Stimulated activated CD4-positive, alpha-beta T cell treated with anti-CD3 and anti-CD28 coated beads, Interleukin-1b, Interleukin-23, amount 100 ng/mL, for 48 hours (primary cell): ENCODE results near the gene PTGER1.
"Not testable (repeated sequence)": the region's sequence is repeated elsewhere in the genome, so short reads cannot be mapped to it uniquely, and the experiment has no call there.

Experiments
- DNase-seq: peaks from one replicate; pipeline ENCODE4 v3.0.0-alpha.2; 2020

The PTGER1 gene, protein sequence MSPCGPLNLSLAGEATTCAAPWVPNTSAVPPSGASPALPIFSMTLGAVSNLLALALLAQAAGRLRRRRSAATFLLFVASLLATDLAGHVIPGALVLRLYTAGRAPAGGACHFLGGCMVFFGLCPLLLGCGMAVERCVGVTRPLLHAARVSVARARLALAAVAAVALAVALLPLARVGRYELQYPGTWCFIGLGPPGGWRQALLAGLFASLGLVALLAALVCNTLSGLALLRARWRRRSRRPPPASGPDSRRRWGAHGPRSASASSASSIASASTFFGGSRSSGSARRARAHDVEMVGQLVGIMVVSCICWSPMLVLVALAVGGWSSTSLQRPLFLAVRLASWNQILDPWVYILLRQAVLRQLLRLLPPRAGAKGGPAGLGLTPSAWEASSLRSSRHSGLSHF

DNA sequence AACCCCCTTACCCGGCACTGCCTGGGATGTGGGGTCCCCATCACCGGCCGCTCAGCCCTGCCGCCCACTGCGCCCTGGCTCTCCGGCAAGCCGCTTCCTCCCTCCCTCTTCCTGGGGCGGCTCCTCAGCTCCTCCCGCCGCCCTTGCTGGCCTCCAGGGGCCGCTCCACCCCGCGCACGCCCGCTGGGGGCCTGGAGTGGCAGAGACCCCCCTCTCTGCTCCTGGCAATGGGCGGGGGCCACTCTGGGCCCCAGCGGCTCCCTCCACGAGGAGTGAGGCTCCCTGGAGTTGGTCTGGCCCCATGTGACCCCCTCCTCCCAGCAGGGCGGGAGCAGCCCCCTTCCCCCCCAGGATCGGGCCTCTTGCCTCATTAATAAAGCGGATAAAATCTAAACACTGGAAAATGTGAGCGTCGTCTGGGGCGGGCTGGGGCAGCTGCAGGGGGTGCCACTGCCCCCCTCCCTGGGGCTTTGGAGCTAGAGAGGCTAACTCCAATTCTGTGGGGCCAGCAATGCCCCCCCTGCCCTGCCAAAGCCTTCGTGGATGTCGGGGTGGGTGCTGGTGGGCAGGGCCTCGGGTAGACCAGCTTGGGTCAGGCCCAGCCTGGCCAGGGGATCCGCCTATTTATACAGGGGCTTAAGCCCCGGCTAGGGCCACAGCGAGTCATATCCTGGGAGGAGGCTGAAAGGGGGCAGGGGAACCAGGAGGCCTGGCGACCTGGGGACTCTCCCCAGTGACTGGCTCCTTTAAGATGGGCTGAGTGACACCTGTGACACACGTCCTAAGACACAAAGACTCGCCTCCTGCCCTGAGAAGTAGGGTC, at the start of gene PTGER1:
TSS of gene PTGER1 (minus strand) at position 104 of the 823 bp plus-strand sequence. CDS start 1,034 bp downstream, outside the sequence.
- DNase-seq, result peak; percentile 67

DNA sequence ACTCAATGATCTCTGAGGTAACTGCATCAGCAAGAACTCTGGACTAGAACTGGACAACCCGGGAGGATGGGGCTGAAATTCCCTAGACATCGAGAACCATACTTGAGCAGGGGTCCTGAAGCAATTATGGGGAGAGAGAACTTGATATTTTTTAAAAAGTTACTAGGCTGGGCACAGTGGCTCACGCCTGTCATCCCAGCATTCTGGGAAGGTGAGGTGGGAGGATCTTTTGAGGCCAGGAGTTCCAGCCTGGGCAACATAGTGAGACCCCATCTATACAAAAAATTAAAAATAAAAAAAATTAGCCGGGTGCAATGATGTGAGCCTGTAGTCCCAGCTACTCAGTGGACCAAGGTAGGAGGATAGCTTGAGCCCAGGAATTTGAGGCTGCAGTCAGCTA, 45.4 kb upstream of the PTGER1 start:
- no peak for DNase-seq

DNA sequence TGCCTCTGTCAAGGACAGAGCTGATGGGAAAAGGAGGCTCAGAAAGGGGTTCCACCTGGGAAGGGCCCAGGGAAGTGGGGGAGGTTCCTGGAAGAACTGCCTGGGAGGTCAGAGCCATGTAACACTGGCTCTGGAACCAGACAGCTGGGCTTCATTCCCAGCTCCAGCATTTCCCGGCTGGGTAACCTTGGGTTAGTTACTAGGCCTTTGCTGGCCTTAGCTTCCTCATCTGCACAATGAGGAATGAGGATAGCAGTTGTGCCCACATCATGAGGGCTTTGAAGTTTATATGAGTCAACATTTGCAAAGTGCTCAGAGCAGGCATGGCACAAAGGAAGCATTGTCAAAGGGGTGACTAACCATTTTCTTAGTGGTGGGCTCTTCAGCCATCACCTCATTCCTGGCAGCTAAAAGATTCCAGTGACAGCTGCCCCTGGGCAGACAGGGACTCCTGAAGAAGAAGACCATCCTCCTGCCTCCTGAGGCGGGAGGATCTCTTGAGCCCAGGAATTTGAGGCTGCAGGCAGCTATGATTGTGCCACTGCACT, 44.8 kb upstream of the PTGER1 start:
- DNase-seq, result peak; percentile 27

DNA sequence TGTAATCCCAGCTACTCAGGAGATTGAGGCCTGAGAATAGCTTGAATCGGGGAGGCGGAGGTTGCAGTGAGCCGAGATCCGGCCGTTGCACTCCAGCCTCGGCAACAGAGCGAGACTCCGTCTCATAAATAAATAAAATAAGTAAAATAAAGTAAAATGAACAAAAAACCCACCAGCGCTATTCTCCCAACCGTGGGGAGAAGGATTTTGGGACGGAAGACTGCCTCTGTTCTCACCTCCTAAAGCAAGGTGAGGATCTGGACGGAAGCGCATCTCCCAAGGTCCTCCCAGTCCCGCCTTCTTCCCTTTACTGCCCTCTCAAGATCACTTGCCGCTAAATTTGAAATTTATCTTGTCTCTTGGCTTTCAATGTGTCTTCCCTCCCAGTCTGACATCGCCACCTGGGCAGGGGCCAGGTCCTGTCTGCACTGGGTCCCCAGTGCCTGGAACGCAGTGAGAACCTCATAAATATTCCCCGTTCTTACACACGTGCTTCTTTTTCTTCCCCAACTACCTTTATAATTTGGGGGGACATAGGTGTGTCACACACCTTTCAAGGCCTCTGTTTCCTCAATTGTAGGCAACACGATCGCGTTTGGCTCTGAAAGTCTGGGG, 44.2 kb upstream of the PTGER1 start:
- no peak for DNase-seq

DNA sequence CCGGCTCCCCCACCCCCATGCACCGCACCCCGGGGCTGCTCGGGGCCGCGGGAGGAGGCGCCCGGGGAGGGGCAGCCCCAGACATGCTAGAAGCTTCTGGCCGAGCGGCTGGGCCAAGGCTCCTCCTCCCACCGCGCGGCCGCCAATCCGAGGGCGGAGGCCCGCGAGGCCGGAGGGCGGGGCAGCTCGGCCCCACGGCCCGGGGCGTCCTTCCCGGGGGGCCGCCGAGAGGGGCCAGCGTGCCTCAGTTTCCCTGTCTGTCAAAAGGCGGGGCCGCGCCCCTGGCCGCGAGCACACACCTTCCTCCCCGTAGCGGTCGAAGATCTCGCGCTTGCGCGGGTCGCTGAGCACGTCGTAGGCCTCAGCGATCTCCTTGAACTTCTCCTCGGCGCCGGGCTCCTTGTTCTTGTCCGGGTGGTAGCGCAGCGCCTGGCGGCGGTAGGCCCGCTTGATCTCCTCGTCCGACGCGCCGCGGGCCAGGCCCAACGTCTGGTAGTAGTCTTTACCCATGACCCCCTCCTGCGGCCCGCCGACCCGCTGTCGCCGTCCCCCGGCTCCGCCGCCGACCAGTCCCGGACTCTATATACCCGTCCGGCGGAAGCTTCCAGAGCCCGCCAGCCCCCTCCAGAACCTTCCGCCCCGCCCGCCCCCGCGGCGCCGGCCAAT, 42.8 kb upstream of the PTGER1 start, which contains the start of gene DNAJB1:
TSS of gene DNAJB1 (minus strand) at position 558 of the 666 bp plus-strand sequence. CDS start at position 510, 48 bp downstream.
- peak; percentile 60 for DNase-seq

DNA sequence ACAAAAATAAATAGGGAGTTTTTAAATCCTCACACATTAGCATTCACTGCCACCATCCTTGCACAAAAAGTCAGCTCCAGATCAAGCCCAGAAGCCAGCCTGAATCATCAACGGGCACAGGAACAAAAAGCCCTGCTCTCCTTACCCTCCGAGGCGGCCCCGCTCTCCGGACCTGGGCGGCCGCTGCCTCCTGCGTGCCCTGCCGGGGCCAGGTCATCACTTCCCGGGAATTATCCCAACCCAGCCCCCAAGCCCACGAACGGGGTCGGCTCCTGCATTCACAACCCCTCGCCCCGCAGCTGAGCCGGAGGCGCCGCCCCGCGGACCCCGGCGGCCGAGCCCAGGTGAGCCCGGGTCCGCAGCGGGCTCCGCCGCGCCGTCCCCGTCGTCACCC, 42.3 kb upstream of the PTGER1 start:
- no peak for DNase-seq

DNA sequence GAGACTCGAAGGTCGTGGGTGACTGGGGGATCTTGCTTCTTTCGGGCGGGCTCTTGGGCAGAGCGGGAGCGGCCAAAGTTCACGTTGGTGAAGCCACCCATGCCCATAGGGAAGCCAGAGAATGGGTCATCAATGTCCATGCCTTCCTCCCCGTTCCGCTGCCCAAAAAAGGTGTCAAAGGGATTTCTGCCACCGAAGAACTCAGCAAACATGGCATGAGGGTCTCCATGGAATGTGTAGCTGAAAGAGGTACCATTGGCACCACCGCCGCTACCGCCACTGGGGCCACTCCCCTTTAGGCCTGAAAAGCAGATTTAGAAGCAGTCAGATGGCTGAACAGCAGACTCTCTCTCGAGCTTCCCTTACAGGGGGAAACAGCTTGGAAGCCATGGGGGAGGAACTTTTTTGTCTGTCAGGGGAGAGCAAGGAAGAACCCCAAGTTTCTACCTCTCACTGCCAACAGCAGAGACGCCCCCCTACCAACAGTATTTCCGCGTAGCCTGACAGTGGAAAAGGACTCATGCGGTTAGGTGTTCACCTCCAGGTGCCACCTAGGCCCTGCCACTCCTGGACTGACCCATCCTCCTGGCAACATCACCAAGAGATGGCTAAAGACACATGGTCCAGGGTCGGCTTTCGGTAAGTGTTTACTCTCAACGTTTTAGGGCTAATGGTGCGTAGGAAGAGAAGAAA, 41.7 kb upstream of the PTGER1 start:
- no peak for DNase-seq

DNA sequence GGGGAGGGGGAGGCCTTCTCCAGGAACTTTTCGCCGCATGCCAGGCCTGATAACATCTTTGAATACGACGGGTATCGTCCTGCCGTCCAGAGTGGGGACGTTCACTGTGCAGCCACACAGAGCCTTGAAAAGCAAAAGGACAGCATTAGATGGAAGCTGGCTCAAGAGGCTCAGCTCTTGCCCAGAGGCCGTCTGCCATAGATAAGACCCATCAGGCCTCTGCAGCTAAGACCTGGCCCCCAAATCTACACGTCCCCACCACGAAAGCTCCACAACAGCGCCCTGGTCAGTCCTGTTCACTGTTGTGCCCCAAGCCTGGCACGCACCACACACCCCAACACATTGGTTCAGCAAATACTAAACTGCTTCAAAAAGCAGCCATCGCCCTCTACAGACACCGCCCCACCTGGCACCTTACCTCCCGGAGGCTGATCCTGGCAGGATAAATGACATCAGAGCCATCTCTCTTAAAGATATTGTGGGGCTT, 40.9 kb upstream of the PTGER1 start:
- DNase-seq, result no peak

DNA sequence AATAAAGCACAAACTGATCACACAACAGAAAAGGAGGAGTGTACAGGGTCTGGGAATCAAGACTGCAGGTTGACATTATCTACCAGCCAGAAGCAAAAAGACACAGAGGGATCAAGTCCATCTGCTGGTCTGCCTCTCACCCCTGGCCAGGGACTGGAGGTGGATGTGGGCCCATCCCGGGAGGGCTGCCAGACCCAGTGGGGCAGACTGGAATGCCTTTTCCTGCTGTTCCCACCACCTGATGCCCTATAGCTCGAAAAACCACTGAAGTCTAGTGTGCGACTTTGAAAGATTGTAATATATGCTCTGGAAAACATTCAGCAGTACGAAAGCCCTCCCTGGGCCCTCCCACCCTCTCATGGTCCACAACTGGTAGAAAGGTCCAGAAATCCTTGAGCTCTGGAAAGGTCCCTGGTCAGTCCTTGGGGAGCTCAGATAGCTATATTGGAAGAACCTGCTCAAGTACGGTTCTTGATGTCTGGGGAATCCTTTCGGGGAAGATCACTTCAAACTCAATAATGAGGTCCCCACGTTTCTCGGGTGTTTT, 40.4 kb upstream of the PTGER1 start:
- DNase-seq, result no peak

DNA sequence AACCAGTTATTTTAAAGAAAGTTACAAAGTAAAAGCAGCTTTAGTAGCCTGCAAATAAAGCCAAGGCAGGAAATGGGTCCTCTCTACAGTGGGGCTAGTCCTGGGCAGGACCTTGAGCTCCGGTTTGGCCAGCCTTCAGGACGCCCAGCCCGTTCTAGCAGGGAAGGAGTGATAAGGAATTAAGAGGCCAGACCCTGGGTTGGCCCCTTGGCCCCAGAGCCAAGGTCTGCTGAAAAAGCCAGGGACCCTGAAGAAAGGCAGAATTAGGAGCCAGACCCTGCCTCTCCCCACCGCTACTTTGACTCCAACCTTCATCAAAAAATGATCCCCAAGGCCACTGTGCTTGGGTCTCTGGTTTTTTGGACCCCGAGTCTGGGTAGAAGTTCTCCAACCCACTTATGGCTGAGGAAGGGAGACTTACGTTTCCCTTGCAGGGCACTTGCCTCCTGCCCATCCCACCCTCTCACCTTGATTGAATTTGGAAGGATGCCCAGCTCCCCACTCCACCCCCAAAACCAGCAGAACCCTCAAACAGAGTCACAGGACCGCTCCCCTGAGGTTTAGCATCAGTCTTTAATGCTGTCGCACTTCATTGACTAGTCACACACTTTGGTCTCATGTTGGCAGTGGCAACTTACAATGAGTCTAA, 39.2 kb upstream of the PTGER1 start:
- no peak for DNase-seq

DNA sequence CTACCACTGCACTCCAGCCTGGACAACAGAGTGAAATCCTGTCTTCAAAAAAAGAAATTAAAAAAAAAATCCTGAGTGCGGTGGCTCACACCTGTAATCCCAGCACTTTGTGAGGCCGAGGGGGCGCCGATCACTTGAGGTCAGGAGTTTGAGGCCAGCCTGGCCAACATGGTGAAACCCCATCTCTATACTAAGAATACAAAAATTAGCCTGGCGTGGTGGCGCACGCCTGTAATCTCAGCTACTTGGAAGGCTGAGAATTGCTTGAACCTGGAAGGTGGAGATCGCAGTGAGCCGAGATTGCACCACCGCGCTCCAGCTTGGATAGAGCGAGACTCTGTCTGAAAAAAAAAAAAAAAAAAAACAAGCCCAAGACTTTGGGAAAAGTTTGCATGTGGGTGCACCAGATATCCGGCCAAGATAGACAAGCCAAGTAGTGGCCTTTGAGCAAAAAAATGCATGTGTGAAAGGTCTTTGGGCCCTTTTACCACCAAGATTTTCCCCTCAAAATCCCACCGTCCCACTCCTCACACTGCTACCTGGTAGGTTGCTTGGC, 37.3 kb upstream of the PTGER1 start:
- no peak for DNase-seq

DNA sequence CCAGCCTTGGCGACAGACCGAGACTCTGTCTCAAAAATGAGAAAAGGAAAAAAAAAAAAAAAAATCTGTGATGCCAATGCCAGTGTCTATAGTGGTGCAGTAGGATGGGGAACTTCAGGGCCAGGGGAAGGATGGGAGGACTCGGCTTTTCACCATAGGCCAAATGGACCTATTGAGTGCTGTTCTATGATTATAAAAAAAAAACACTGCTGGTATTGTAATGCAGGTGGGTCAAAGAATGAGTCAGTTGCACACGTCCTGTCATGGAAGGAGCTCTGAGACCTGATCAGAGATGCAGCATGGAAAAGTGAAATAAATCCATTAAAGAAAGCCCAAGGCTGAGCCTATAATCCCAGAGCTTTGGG, 36.1 kb upstream of the PTGER1 start:
- DNase-seq, result no peak

DNA sequence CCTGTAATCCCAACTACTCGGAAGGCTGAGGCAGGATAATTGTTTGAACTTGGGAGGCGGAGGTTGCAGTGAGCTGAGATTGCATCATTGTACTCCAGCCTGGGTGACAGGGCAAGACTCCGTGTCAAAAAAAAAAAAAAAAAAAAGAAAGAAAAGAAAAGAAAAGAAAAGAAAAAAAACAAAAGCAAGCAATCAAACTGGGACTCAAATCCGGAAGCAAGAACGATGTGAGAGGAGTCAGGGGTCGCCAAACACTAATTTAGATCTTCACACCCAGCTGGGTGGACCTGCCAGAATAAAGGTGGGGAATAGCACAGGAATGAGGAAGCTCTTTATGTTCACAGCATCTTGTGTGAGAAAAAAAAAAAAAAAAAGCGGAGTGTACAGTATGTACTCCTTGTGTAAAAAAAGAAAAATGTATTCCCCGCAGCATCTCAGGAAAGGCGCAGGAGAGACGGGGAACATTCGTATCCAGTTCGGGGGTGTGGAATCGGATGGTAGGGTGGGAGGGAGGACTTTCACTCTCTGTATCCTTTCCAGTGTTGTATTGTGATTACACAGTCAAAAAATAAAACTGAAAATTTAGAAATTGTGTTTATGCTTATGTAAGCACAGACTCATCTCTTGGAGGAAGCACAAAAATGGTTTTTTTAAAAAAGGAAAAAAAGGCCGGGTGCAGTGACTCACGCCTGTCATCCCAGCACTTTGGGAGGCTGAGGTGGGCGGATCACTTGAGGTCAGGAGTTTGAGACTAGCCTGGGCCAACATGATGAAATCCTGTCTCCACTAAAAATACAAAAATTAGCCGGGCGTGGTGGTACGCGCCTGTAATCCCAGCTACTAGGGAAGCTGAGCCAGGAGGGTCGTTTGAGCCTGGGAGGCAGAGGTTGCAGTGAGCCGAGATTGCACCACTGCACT, 35.4 kb upstream of the PTGER1 start:
- DNase-seq, result no peak

DNA sequence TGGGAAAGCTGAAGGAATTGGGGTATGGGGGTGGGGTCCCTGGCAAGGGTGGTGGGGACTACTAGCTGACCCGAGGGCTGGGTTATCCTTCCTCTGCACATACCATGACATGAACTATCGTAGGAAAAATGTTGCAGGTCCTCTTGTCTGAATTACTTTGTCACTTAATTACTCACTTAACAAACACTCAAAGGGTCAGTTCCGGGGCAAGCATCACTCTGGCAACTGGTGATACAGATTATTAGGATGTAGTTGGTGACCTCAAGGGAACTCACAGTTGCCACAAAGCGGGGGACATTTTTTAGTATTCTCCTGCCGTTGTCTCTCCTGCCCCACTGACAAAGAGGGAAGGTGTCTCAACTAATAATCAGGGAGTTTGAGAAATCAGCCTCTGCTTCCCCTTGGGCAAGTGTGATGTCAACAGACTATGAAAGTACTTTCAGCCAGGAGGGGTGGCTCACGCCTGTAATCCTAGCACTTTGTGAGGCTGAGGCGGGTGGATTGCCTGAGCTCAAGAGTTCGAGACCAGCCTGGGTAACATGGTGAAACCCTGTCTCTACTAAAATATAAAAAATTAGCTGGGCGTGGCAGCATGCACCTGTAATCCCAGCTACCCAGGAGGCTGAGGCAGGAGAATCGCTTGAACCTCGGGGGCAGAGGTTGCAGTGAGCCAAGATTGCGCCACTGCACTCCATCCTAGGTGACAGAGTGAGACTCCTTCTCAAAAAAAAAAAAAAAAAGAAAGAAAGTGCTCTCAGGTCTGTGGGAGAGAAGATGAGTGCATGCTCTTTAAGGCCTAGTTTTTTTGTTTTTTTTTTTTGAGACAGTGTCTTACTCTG, 32.8 kb upstream of the PTGER1 start:
- no peak for DNase-seq

DNA sequence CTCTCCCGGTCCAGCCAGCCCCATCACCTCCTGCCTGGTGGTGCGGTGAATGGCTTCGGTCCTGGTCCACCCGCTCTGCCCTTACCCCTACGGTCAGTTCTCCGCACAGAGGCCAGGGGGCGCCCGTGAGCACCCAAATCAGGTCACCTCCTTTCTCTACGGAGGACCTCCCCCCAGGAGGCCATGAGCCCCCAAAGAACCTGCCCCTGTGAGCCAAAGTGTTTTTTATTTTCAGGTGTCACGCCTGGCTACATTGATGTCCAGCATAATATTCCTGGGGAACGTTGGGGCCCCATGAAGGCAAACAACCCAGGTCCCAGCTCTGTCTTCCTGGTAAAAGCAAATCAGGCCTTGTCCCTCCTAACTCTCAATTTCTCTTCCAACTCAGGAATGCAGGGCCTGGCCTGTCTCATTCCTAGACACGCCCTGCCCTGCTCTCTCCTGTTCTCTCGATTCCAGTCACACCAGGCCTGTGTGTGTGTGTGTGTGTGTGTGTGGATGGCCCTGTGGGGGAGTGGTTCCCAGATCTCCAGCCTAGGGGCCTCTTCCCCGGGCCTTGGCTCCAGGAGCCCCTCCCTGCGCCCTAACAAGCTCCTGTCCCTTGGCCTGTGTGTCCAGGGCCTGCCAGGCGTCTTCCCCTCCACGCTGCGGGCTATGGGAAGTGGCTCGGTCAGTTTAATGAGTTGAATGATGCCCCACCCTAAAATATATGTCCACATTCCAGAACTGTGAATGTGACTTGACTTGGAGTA, 30.5 kb upstream of the PTGER1 start:
- peak; percentile 80 for DNase-seq

DNA sequence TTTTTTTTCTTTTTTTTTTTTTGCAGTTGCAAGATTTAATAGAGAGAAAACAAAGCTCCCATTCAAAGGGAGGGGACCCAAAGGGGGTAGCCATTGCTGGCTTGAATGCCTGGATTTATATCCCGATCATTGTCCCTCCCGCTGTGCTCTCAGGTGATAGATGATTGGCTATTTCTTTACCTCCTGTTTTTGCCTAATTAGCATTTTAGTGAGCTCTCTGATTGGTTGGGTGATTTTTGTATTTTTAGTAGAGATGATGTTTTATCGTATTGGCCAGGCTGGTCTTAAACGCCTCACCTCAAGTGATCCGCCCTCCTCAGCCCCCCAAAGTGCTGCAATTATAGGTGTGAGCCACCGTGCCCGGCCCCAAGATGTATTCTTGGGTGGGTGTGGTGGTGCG, 29.4 kb upstream of the PTGER1 start:
- DNase-seq, result not testable (repeated sequence)

DNA sequence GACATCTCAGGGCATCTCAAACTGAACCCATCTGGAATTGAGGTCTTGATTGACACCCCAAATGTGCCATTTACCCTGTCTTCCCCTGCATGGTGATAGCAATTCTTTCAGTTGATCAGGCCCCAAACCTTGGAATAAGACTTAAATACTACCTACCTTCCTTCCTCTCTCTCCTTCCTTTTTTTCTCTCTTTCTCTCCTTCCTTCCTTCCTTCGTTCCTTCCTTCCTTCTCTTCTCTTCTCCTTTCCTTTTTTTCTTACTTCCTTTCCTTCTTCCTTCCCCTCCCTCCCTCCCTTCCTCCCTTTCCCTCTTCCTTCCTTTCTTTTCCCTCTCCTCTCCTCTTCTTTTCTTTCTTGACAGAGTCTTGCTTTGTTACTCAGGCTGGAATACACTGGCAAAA, 28.1 kb upstream of the PTGER1 start:
- no peak for DNase-seq
